Neural cell (in vitro differentiated cells): ENCODE measurements around the gene SNX30.

ENCODE experiments used
- CTCF ChIP-seq: fragments of 450-650 bp; IDR thresholded peaks from 2 replicates; pipeline ENCODE4 v1.5.1; 2014; ENCODE audit warnings: antibody characterized with exemption, mild to moderate bottlenecking, moderate library complexity; ENCODE audit not compliant: poor library complexity, severe bottlenecking
- EZH2 ChIP-seq: fragments of 200-600, 300-800 bp; shearing (Covaris generic), sonication (generic); IDR thresholded peaks from 2 replicates; pipeline ENCODE4 v1.6.1; 2014; ENCODE audit warnings: antibody characterized with exemption, low read length, borderline replicate concordance, mild to moderate bottlenecking; ENCODE audit not compliant: insufficient read depth, poor library complexity, severe bottlenecking
- MXI1 ChIP-seq: fragments of 450-650 bp; conservative IDR thresholded peaks from 2 replicates; pipeline ENCODE4 v1.6.1; 2014; ENCODE audit warnings: antibody characterized with exemption, mild to moderate bottlenecking; ENCODE audit not compliant: poor library complexity, severe bottlenecking
- POLR2AphosphoS5 ChIP-seq: IDR thresholded peaks from 2 replicates; pipeline ENCODE4 v1.6.1; 2012
- TAF1 ChIP-seq: IDR thresholded peaks from 2 replicates; pipeline ENCODE4 v1.6.1; 2012; ENCODE audit warnings: low read depth

GRCh38 chr9:112913326-112913725 lies 162.8 kb downstream of the SNX30 start:
- TF ChIP-seq EZH2, result no peak
- no peak for TF ChIP-seq CTCF
- TF ChIP-seq POLR2AphosphoS5, result no peak
- no peak for TF ChIP-seq MXI1
- TF ChIP-seq TAF1, result no peak
